HG03460 (cell line): ENCODE results near the gene SULT1A1.
"Not testable (repeated sequence)": the region's sequence is repeated elsewhere in the genome, so short reads cannot be mapped to it uniquely, and the experiment has no call there.

Source experiments
- ATAC-seq: cut with Tn5 transposase; IDR thresholded peaks from one replicate; pipeline ENCODE4 v1.9.1; 2021; ENCODE audit not compliant: unreplicated experiment

Gene SULT1A1

GRCh38 chr16:28608867-28609596 is 812 bp downstream of the SULT1A1 start:
- not testable (repeated sequence) for ATAC-seq

- ATAC-seq, result not testable (repeated sequence)
Measured at GRCh38 chr16:28608496-28608808, 1.4 kb downstream of the SULT1A1 start.

DNA sequence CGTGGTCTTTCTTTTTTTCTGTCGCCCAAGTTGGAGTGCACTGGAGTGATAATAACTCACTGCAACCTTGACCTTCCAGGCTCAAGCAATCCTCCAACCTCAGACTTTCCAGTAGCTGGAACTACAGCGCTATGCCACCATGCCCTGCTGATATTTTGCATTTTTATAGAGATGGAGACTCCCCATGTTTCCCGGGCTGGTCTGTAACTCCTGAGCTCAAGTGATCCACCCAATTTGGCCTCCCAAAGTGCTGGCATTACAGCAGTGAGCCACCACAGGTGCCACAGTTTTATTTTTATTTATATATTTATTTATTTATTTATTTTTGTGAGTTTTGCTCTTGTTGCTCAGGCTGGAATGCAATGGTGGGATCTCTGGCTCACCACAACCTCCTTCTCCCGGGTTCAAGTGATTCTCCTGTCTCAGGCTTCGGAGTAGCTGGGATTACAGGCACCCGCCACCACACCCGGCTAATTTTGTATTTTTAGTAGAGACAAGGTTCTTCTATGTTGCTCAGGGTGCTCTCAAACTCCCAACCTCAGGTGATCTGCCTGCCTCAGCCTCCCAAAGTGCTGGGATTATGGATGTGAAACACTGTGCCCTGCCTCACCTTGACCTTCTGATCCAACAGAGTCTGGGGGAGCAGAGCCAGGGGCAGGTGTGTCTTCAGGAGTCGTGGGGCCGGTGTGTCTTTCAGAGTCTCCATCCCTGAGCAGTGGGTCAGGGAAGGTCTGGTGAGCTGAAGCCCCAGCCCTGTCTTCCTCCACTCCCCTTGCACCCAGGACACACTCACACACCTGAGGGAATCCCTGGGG is 2.0 kb downstream of the SULT1A1 start:
- not testable (repeated sequence) for ATAC-seq

GRCh38 chr16:28607116-28607623 is 2.7 kb downstream of the SULT1A1 start:
- no peak for ATAC-seq

DNA sequence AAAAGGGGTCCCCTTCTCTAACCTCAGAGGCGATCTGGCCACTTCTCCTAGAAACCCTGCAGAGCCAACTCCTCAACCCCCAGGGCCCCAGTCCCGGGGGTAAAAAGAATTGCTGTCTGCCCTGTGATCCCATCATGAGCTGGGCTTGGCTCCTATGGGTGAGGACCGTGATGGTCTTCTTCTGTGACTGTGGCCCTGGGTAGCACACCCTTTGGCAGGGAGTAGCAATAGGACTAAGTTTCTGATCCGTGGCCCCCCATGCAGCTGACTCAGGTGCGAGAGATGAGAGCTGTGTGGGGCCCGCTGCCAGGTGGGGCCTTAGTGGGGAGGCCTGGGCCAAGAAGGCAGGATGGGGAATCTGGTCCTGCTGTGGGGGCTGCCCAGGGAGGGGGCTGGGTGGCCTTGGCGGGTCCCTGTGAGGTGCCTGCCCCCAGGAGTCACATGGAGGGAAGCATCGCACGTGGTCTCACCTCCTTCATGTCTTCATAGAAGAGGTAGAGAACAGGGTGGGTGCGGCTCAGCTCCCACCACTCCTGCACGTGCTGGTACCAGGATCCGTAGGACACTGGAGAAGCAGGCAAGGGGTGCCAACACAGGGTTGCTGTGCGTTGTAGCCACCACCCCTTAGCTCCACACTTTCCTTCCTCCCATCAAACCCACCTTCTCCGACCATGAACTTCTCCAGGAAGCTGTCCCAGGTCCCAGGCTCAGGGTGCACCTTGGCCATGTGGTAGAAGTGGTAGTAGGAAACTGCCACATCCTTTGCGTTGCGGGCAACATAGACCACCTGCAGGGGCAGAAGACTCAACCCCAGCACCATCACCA is 3.3 kb downstream of the SULT1A1 start:
- no peak for ATAC-seq

DNA sequence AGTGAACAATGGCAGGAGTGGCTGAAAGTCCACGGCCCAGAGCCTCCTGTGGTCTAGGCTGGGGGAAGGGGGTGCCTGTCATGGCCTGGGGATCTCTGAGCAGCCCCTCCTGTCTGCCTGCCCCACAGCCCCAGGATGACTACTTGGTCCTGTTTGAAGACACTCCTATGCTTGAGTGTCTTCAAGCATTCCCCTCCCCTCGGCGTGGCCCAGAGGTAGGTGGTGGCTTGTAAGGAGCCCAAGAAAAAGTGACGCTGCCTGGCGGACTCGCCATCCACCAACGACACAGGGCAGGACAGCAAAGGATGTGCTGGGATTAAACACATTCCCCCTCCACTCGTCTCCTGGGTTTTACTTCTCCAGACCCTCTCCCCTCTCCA is 5.7 kb downstream of the SULT1A1 start:
- no peak for ATAC-seq

DNA sequence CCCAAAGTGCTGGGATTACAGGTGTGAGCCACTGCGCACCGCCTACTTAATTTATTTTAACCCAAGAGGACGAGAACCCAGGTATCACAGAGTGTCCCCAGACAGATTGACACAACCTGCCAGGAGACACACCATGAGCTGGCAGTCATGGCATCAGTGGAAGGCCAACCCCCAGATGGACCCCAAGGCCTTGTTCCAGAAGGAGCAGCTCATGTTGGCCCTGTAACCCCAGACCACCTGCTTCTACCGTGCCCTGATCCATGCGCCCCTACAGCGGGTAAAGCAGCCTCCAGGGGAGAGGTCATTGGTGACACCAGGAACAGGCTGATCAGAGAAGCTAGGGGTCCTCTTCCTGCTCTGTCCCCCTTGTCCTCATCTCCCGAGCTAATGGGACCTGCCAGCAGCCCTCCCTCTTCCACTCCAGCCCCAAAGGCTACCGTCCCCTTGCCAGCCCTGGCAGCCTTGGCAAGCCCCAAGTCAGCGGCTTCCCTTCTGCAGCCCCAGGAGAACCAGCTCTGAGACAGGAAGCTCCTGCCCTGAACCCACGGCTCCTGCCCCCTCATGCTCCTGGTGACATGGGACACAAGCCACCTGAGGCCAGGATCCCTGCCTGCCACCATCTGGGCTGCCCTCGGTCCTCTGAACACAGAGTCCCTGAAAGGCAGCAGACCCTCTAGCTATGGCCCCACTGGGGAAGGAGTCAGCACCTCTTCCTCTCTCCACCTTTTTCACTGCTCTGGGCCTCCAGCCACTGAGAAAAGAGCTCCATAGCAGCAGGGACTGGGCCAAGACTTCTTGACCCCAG is 6.3 kb downstream of the SULT1A1 start:
- no peak for ATAC-seq

DNA sequence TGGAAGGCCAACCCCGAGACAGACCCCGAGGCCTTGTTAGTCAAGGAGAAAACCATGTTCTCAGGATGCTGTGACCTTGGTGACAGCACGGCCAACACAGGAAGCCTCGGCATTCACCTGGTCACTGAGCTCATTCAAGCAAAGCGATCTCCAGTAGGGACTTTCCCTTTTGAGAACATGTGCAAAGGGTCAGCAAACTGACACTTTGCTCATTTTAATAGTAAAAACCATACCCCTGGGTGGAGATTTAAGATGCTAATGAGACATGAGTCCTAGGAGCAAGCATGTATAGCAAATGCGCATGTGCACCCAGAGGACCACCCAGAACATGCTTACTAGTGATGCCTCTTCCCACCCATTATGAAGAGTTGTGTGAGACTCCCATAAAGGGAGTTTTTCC is 7.3 kb downstream of the SULT1A1 start:
- no peak for ATAC-seq

GRCh38 chr16:28602062-28602461 is 7.8 kb downstream of the SULT1A1 start:
- ATAC-seq, result not testable (repeated sequence)

- ATAC-seq, result not testable (repeated sequence)
Measured at GRCh38 chr16:28601589-28601988, 8.3 kb downstream of the SULT1A1 start.

DNA sequence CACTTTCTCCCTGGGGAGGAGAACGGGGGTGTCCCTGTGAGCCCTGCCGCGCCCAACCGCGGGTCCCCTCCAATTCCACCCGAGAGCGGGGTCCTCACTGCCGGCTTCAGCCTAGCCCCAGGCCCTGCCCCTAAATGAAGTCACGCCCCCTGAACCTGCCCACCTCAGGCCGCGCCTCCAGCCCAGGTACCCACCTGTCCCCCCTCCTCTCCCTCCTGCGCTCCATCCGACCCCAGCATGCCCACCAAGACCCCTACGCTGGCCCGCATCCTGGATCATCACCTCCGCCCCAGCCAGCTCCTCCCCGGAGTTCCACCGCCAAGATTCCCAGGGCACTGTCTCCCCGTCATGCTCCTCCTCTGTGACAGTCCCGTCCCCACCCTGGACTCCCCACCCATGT is 8.9 kb downstream of the SULT1A1 start:
- ATAC-seq, result not testable (repeated sequence)

DNA sequence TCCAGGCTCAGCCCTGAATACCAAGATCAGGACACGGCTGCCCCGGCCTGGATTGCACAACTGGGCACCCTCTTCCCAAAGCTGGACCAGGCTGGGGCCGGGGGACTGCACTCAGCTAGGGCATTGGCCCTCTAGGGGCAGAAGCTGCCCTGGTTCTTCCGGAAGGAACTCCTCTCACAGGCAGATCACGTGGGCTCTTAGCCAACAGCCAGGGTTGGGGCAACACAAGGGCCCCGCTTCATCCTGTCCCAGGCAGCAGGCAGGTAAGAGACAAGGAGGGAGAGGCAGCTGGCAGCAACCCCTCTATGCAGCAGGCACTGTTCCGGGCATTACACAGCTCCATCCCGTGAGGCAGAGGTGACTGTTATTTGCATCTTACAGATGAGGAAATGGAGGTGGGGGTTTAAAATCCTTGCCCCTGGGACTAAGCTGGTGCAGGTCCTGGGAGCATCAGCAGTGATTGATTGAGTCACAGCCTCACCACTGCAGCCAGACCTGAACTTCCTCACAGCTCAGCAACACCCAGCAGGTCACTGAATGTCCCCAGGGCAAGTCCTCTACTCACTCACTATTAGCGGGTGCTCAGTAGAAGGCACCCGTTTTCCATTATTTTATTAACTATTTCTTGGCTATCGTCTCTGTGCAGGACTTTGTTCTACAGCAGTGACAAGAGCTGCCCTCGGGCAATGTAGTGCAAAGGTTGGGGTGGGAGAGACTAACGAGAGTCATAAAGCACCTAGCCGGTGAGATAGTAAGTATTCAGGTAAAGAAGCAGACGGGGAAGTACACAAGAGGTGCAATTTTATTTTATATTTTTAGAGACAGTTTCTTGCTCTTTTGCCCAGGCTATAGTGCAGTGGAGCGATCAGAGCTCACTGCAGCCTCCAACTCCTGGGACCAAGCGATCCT is 10.2 kb downstream of the SULT1A1 start:
- peak; percentile 73 for ATAC-seq

DNA sequence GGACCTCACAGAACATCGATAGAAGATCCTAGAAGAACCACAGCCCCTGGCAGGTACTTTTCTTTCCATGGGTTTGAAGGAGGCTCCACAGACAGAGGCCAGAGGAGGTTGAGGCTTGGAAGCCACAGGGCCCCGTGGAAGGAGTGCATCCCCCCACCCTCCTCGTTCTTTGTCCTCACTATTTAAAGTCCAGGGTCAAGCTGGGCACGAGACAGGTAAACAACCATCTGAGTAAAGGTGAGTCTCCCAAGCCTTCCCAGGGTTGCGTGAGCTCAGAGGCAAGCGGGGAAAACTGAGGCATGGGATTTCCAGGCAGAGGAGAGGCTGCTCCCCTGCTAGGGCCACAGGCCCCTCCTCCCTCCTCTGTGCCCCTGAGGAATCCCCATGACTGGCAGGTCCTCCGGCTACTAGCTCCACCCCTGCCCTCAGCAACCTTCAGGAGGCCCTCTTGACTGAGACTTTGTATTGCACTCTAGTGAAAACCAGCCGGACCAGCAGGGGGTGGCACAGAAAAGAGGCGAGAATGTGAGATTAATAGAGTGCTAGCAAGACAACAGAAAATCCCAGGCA is 12.1 kb downstream of the SULT1A1 start:
- ATAC-seq, result no peak

DNA sequence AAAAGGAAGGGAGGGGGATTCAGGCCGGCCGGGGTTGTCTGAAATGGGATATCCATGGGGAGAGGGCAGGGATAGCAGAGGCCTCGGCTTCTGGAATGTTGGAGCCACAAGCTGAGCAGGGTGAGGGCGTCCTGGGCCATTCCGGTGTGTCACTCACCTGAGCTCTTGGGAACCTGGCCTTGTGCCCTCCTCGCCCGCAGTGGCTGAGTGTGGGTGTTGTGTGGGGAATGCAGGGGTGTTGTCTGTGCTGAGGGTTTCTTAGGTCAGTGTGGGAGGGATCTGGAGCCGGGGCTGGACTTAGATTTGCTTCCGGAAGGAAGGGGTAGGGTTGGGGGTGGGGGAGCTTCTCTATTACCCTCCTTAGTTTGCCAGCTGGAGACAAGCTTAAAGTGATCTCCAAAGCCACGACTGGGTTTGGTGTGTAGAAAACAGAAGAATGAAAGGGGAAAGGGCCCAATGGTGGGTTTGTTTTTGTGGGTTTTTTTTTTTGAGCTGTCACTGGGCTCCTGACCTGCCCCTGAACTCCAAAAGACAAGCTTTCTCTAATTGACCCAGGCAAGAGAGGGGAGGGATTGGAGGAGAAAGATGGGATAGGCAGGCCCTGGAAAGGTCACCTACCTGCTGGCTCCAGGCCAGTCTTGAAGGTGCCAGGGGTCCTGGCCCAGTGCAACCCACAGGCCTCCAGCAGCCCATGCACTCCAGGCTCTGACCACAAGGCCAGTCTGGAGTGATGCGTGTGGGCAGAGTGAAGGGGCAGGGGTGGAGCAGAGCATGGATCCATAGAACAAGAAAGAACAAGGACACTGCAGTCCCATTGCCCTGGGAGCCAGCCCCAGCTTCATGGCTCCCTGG is 12.8 kb downstream of the SULT1A1 start, which contains the start of gene SULT1A2:
TSS of gene SULT1A2 (minus strand) at position 211 of the 852 bp plus-strand sequence. CDS start 1,120 bp downstream, outside the sequence.
- ATAC-seq, result no peak

DNA sequence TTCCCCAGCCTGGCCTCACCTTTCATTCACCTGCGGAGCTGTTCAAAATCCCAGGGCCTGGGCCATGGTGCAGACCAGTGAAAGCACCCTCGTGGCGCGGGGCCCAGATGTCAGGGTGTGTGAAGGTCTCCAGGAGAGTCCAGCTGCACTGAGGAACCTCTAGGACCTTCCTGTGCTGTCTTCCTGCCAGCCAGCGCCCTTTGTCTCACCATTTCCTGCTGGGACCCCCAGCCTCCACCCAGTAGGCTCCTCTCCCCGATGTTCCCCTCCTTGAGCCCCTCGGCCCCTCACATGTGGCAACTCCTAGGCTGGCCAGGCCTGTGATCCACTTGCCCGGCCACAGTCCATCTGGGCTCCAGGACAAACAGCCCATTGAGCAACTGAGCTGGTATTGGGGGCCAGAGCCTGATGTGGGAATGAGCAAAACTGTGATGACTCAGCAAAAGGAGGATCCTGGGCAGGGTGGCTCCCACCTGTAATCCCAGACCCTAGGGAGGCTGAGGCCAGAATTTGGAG is 13.7 kb downstream of the SULT1A1 start:
- no peak for ATAC-seq

- ATAC-seq, result not testable (repeated sequence)
Measured at GRCh38 chr16:28595451-28595850, 14.4 kb downstream of the SULT1A1 start.

DNA sequence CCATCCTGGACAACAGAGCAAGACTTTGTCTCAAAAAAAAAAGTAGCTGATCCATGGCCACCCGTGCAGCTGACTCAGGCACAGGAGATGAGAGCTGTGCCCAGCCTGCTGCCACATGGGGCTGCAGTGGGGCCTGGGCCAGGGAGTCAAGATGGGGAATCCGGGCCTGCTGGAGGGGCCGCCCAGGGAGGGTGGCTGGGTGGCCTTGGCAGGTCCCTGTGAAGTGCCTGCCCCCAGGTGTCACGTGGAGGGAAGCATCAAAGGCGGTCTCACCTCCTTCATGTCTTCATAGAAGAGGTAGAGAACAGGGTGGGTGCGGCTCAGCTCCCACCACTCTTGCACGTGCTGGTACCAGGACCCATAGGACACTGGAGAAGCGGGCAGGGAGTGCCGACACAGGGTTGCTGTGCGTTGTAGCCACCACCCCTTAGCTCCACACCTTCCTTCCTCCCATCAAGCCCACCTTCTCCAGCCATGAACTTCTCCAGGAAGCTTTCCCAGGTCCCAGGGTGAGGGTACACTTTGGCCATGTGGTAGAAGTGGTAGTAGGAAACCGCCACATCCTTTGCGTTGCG is 16.8 kb downstream of the SULT1A1 start:
- no peak for ATAC-seq

GRCh38 chr16:28592511-28592910 is 17.3 kb downstream of the SULT1A1 start:
- ATAC-seq, result no peak
